ENCODE results near the gene RASA4.
"Not testable (repeated sequence)": the region's sequence is repeated elsewhere in the genome, so short reads cannot be mapped to it uniquely, and the experiment has no call there.

Gene RASA4

DNA sequence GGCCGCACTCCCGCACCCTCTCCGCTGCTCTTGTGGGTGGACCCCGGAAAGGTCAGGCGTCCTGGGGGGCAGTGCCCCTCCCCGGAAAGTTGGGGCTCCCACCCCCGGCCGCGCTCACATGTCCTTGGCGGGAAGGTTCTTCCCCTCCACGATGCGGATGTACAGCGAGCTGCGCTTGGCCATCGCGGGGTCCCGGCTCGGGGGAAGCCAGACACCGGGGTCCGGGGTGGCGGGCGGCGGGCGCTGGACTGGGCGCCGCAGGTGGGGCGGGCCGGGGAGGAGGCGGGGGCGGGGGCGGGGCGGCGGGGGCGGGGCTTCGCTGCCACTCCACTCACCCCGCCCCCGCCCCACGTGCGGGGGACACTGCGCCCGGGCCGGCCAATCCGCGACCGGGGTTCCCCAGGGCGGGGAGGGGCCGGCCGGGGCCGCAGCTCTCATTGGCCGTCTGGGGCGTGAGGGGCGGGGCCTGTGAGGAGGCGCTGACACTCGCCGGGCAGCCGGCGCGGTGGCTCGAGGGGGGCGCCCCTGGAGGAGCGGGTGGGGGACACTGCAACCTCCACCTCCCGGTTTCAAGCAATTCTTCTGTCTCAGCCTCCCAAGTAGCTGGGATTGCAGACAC, at the start of gene RASA4:
RASA4 (minus strand) TSS at position 250 of the 619 bp plus-strand sequence; CDS start at position 183, 67 bp downstream.
- not testable (repeated sequence) for DNase-seq

DNA sequence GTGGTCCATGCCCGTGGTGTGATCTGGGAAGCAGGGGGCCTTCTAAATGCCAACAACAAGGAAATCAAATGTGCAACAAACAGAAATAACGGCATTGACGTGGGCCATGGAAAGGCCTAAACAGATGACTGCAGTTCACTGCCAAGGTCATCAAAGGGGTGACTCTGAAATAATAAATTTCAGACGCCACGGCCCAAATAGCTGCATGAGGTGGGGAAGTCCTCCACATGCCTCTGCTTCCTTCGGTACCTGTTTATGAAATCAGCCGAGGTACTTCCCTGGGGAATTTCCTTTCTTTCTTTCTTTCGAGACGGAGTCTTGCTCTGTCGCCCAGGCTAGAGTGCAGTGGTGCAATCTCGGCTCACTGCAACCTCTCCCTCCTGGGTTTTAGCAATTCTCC, 48.2 kb upstream of the RASA4 start:
- not testable (repeated sequence) for DNase-seq

DNA sequence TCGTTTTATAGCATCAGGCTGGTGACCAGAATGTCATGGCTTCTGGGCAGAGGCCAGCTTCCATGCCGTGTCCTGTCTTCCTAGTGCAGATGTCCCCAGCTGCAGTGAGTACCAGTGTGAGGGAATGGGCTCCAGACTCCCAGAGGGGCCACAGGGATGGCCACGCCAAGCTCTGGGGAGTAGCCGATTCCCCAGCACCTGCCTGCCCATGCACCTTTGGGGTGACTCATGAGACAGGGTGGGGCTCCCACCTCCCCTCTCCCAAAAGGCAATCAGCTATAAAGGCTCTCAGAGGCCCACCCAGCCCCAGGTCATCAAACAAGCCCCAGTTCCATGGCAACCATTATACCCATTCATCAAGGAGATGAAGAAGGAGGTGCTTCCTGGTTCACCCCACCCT, 33.4 kb upstream of the RASA4 start, which contains the start of gene SPDYE2B:
SPDYE2B (plus strand) TSS at position 396 of the 400 bp plus-strand sequence. CDS start 2,030 bp downstream, outside the sequence.
- not testable (repeated sequence) for DNase-seq

DNA sequence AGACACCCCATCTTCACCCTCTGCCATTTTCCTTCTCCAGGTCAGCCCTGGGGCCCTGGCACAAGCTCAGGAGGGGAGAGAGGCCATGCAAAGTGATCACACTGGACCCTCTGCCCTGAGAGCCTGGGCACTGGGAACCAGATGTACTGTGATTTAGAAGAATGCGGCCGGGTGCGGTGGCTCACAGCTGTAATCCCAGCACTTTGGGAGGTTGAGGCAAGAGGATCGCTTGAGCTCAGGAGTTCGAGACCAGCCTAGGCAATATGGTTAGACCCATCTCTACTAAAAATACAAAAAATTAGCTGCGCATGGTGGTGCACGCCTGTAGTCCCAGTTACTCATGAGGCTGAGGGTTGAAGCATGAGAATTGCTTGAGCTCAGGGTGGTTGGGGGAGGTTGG, 31.3 kb upstream of the RASA4 start:
- not testable (repeated sequence) for DNase-seq

DNA sequence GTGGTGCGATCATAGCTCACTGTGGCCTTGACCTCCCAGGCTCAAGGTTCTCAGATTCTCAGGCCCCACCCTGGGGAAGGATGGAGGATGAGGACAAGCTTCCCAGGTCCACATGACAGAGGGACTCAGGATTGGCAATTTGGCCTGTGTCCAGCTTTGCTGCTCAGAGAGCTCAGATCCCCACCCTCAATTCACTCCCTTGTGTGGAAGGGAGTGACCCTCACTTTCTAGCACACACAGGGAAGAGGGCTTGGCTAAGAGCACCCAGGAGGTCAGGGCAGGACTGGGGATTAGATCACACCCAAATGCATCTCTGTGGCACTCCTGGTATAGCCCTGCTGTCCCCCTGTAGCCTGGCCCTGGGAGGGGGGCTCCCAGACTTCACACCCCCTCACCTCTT, 26.8 kb upstream of the RASA4 start:
- not testable (repeated sequence) for DNase-seq

DNA sequence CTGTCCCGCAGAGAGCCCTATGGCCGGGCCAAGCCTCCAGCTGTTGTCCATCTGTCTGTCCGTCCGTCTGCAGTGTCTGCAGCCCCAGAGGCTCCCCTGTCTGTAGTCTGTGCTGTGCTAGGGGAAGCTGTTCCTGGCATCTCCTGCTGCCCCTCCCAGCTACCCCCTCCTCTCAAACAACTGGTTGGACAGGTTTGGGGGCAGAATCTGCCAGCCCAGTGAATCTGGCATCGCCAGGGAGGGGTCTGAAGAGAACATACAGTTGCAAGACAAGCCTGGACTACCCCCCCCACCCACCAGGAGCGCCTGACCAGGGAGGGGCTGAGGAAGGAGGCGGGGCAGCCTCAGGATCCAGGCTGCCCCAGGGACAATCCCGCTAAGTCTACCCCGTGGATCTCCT, 26.1 kb upstream of the RASA4 start, which contains the start of gene UPK3BL1:
UPK3BL1 (minus strand) TSS at position 101 of the 400 bp plus-strand sequence; CDS start at position 51, 50 bp downstream.
- DNase-seq = not testable (repeated sequence)

DNA sequence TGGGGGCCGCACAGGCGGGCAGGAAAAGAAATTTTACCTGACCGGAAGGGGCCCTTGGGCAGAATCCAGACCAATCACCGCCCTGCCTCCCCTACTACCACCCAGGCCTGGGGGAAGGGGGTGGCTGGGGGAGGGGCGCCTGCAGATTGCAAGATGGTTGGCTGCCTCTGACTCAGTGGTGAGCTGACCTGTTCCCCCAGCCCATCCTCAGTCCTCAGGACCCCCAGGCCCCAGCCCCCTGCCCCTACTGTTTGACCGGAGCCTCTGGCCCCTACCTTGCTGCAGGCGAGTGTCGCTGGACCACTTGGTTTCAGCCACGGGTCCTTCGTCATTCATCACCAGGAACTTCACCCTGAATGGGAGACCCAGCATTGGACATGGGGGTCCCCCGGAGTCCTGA, 22.3 kb upstream of the RASA4 start:
- not testable (repeated sequence) for DNase-seq

DNA sequence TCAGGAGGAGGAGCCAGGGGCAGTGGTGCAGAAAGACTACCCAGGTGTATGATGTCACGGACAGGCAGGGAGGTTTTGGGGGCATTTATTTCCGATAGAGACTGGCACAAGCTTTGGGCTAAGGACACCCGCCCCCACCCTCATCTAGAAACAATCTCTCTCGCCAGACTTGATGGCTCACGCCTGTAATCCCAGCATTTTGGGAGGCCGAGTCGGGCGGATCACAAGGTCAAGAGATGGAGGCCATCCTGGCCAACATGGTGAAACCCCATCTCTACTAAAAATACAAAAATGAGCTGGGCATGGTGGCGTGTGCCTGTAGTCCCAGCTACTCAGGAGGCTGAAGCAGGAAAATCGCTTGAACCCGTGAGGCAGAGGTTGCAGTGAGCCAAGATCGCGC, 20.4 kb upstream of the RASA4 start:
- not testable (repeated sequence) for DNase-seq

DNA sequence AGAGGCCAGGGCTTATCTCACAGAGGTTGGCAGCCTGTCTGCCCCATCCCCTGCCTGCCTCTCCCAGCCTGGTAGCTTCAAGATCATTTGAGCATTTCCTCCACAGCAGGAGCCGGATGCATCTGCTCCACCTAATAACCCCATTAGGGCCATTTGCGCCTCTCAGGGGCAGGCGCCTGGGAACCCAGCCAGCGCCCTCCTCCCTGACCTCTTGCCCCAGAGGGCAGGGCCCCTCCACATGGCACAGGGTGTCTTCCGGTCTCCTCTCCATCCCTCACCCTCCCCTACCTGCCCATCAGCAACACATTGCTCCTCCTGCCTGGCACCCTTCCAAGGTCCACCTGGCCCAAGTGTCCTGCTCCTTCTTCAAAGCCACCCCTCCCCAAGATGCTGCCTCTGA, 18.8 kb upstream of the RASA4 start:
- DNase-seq = not testable (repeated sequence)

DNA sequence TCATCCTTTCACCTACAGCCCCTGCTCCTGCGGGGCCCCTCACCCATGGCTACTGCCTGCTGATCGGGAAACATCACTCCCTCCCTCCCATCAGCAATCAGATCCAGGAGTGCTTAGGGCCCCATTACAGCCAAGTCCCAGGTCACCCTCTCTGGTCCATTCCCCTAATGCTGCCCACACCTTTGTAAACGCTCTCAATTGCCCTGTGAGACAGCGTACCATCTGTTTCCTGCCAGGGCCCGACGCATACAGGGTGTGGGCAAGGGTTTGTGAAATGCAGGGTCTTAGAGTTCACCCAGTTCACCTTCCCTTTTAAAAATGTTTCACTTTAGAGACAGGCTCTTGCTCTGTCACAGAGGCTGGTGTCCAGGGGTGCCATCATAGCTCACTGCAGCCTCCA, 17.7 kb upstream of the RASA4 start:
- DNase-seq = not testable (repeated sequence)

DNA sequence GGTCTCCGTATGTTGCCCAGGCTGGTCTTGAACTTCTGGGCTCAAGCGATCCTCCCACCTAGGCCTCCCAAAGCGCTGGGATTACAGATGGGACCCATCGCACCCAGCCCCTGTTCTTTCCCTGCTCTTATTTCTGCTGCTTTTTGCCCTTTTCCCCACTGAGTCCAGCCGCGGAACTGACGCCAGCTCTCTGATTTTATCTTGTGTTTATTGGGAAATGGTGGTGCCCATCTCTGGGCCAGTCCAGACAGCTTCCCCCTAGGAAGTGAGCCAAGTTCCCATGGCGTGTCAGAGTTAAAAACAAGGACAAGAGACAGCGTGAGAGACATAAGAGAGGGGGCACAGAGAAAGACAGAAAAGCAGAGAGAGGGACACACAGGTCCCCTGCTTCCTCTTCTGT, 14.1 kb upstream of the RASA4 start:
- DNase-seq = not testable (repeated sequence)

DNA sequence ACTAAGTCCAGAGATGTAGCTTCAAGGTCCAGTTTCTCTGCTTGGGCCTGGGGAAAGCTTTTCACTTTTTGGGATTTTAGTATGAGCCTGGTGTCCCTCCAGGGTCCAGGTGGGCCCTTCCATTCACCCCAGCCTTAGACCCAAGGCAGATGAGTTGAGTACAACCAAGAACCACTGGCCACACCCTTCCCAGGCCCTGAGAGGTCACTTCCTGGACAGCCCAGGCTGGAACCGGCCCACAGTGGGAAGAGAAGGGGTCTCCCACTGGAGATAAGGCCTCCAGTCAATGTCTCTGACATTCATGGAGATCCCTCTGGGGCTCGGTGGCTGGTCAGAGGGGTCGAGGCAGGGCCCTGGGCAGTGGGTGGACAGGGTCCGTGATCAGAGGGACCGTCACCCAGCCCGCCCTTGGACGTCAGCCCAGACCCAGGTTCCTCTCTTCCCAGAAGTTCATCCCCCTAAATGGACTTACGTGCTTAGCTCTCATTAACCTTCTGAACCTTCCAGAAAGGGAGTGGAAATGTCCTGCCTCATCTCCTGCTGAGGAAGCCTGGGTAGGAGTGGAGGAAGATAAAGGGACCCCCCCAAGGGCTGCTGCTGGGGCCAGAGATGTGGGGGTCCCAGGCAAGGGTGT, 10.8 kb upstream of the RASA4 start:
- not testable (repeated sequence) for DNase-seq

DNA sequence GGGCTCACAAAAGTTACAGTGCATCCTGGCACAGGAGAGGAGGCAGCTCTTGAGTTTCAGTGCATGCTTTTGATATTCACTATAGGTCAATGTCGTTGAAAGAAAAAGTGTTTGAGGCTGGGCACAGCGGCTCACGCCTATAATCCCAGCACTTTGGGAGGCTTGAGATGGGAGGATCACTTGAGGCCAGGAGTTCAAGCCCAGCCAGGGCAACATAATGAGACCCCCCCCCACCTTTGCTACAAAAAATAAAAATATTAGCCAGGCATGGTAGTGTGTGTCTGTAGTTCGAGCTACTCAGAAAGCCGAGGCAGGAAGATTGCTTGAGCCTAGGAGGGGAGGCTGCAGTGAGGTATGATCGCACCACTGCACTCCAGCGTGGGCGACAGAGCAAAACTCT, 1.6 kb upstream of the RASA4 start:
- not testable (repeated sequence) for DNase-seq

DNA sequence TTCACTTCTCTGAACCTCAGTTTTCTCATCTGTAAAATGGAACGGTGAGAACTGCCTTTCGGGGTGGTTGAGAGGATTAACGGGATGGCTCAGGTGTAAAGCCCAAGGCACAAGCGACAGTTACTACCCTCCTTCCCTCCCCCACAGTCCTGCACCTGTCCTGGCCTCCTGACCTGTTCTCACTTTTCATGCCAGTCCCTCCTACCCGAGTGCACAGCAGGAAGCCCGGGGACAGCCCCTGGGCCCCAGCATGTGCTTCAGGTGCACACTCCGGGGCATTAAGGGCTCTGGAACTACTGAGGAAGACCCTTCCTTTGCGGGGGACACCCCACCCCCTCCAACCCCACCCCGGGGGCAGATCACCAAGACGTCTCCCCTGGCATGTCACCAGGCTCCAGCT, 626 bp downstream of the RASA4 start:
- not testable (repeated sequence) for DNase-seq

DNA sequence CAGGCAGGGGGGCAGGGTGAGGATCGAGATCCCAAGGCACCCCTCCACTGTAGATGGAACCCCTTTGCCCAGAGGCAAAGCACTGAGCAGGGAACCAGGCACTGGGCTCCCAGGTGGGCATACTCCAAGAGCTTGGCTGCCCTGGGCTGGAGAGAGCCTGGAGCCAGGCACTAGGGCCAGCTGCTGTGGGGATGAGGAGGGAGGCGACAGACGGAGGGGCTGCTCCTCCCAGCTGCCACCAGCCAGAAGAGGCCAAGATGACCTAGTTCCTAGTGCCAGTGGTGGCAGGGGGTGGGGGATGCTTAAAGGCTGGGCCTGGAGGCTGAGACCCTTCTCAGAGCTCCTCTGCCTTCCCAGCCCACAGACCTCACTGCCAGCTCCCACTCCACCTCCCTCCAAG, 1.7 kb downstream of the RASA4 start:
- DNase-seq = not testable (repeated sequence)

DNA sequence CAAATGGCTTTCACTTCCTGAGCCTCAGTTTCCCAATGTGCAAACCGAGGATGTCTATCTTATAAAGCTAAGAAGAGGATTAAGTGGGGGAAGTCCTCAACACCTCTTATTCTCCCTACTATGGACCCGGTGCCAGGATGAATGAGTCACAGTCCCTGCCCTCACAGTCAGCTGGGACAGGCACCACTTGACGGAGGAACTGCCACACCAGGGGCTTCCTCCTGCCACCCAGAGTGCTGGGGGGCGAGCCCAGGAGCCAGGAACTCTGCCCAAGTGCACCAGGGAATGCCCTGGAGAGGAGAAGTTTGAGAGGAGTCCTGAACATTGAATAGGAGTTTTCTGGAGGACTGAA, 2.2 kb downstream of the RASA4 start:
- DNase-seq = not testable (repeated sequence)

DNA sequence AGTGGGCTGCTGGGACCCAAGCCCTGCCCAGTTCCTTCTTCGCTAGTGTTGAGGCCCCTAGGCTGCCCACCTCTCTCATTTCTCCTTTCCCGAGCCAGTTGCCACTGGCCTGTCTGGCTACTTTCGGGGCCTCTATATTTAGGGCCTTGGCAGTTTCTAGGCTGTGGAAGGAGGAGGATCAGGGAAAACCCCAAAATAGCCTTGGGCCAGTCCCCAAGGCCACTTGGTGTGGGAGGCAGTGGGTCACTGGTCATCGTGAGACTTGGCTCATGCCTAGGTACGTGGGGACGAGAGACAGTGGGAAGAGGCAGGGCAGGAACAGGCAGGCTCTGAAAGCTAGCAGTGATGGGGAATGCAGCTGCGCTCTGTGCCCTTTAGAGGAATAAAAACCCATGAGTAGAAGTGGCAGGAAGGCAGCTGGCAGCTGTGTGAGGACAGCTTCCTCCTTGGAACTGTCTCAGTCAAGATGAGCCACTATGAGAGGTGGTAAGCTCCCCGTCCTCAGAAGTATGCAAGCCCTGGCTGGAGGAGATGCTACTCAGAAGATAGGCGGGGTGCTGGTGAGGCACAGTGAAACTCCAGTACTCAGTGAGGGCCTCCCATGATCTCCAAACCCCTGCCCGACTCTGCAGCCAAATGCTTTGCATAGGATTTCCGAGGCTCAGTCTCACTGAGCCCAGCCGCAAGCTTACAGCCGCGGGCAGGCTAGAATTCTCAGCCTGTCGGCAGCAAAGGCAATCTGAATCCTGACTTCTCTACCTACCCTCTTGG, 2.8 kb downstream of the RASA4 start:
- not testable (repeated sequence) for DNase-seq

DNA sequence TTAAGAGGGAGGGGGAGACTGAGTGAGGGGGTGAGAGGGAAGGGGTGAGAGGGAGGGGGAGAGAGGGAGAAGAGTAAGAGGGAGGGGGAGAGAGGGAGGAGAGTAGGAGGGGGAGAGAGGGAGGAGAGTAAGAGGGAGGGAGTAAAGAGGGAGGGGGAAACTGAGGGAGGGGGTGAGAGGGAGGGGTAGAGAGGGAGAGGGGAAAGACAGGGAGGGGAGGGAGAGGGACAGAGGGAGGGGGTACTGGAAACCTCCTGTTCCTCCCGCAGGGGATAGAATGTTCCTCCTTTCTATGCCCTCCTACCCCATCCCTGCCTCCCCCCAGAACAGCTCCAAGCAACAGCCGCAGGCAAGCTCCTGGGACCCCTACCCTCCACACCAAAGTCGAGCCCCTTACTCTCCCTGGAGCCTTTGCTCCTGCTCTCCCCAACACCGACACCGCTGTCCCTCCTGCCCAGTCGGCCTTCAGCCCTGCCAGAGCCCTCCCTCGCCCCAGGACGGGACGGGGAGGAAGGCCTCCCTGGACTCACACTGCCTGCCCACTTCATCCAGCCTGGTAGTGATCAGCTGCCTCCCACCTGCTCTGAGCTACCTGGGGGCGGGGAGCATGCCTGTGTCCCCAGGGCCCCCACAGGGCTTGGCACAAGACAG, 4.8 kb downstream of the RASA4 start:
- DNase-seq = not testable (repeated sequence)

DNA sequence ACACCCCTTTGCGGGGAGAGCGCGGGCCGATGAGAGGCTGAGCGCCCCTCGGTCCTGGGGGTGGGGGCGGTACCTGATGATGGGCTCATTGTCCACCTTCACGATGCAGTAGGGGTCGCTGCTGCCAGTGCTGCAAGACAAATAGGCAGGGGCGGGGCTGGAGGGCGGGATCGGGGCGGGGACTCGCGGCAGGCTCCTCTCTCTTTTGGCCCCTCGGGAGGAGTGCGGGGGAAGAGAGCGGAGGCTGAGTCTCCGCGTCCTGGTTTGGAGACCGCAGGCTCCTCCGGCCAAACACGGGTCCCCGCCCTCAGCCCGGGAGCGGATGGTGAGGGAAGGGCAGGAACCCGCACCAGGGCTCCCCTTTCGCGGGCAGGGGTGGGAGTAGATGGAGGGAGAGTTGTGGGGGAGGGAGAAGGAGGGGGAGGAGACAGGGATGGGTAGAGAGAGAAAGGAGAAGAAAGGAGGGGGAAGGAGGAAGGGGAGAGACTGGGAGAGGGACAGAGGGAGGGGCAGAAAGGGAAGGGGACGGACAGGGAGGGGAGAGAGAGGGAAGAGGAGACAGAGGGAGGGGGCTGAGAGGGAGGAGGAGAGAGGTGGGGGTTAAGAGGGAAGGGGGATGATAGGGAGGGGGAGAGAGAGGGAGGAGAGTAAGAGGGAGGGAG, 5.4 kb downstream of the RASA4 start:
- DNase-seq = not testable (repeated sequence)

DNA sequence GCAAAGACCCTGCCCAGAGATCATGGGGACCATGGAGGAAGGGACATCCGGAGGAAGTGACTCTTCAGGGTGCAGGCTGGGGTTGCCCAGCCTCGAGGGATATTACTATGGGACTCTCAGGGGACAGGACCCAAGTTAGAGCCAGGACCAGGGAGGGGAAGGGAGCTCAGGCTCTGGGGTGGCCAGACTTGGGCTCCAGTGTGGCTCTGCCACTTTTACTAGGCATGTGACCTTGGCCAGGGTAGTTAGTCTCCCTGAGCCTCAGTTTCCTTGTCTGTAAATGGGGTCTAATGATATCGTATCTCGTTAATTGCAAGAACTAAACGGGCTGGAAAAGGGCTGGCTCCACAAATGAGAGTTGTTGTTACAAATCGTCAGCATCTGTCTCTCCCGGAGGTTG, 6.1 kb downstream of the RASA4 start:
- DNase-seq = not testable (repeated sequence)

DNA sequence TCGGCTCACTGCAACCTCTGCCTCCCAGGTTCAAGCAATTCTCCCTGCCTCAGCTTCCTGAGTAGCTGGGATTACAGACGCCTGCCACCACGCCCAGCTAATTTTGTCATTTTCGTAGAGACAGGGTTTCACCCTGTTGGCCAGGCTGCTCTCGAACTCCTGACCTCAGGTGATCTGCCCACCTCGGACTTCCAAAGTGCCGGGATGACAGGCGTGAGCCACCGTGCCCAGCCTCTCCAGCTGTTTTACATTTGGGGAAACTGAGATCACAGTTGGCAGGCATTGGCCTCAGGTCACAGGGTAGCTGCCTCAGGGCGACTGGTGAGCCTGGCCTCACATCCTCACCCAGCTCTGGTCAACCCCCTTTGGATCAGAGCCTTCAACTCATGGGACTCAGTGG, 6.8 kb downstream of the RASA4 start:
- DNase-seq = not testable (repeated sequence)

DNA sequence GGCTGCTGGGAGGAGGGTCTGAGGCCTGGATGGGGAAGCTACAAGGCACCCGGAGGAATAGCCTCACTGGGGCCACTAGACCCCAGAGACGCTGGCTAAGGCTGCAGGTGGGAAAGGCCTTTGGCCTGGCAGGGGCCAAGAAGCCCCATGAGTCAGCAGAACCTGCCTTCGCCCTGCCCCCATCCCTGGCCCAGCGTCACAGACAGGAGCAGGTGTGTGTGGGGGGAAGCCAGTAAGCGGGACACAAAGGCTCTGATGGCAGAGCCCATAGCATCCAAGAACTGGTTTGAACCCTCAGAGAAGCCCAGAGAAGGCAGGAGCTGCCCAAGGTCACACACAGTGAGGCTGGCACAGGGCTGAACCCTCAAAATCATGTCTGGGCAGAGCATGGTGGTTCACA, 9.7 kb downstream of the RASA4 start:
- not testable (repeated sequence) for DNase-seq
